ENCODE results near the gene SF3B5.
"Not testable (repeated sequence)": the region's sequence is repeated elsewhere in the genome, so short reads cannot be mapped to it uniquely, and the experiment has no call there.

Gene SF3B5

DNA sequence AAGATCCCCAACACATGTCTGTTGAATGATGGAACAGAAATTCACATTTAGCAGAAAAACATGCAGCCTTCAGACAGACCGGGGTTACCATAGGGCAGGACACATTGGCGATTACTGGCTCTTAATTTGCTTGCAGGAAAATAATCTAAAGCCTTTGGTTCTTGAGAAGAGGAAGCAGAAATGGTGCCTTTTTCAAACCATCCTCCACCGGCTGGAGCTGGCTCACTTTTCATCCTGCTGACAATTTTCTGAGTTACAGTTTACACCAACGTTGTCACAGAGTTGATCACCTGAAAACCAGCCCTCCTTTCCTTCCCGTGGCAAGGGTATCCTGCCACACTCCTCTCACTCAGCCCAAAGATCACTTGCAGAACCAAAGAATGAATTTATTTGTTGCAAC is 32.6 kb downstream of the SF3B5 start:
- no peak for DNase-seq

DNA sequence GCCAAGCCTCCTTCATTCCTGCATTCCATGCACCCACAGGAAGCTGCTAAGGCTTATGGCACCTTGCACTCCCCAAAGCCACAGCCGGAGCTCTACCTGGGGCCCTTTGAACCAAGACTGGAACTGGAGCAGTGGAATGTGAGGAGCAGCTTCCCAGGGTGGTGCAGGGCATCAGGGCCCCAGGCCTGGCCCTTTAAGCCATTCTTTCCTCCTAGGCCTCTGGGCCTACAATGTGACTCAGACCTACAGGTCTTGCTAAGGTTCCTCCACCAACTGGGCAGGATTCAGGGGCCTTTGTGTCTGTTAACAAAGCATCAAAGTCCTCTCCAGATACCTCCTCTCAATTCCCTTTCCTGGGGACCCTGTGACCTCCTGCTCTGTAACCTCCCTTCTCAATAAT is 36.2 kb downstream of the SF3B5 start:
- no peak for DNase-seq

DNA sequence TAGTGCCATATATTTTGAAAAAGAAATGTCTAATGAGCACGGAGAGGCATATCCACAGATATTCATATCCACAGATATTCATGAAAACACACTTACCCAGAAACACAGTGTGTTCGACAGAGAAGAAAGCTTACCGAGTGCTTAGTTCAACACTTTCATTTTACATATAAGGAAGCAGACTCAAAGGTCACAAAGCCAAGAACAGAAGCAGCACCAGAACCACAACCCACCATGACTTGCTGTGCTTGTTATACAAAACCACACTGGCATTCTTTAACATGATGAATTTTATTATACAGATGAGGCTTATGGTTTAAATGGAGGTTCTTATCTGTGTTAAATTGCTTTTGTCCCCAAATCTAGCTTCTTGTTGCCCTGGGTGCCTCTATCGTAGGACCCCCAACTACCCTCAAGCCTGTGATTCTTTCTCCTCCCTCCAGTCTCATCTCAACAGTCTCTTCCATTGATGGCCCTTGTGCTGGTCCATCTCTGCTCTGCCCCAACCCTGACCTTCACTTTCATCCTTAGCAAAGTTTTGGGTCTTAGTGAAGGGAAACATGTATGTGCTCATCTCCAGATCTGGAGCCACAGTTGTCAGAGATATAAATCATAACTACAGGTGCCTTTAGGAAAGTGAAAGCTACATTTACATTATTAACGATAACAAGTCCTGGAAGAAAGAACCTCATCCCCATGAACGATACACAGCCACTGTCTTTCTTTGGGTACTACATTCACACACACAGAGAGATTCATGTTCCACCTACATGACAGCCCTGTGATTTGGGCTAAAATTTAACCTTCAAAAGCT is 40.0 kb downstream of the SF3B5 start:
- DNase-seq: peak; percentile 76

DNA sequence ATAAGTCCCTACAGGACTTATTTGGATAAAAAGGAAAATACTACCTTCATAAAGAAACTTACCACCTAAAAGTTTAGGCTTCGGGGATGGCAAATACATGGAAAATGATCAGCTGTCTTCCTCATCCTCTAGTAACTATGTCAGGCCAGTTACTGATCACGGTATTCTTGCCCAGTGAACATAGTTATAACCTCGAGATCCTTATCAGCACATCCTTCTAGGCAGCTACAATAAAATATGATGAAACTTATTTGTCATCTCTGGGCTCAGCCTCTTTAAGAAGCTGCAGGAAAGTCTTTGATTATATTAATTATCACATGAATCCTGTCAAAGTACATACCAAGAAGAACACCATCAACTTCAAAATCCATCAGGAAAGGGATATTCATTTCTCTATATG is 41.8 kb downstream of the SF3B5 start:
- peak; percentile 18 for DNase-seq

DNA sequence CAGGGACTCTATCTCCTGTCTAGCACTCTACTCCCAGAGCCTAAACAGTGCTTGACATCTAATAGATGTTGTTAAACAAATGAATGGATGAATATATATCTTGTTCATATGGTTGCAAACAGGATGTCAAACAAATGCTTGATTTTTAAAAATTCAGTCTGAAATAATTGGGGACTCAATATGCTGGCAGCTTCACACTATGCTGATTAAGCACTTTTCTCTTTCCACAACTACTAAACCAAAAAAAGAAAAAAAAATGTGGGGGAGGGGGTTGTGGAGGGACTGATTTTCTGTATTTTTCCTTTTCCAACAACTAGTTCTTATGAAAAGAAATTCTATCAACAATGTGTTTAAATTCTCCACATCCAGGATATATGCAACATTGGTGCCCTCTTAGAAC is 42.9 kb downstream of the SF3B5 start:
- DNase-seq: no peak

DNA sequence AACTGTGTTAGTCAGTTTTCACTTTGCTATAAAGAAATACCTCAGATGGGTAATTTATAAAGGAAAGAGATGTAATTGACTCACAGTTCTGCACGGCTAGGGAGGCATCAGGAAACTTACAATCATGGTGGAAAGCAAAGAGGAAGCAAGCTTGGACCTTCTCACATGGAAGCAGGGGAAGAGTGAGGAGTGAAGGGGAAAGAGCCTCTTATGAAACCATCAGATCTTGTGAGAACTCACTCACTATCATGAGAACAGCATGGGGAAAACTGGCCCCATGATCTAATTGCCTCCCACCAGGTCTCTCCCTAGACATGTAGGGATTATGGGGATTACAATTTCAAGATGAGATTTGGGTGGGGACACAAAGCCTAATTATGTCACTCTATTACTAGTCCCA is 46.0 kb downstream of the SF3B5 start:
- DNase-seq: no peak

DNA sequence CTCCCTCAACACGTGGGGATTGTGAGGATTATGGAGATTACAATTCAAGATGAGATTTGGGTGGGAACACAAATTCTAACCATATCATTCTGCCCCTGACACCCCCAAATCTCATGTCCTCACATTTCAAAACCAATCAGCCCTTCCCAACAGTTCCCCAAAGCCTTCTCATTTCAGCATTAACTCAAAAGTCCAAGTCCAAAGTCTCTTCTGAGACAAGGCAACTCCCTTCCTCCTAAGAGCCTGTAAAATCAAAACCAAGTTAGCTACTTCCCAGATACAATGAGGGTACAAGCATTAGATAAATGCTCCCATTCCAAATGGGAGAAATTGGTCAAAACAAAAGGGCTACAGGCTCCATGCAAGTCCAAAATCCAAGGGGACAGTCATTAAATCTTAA is 47.7 kb downstream of the SF3B5 start:
- DNase-seq: no peak

DNA sequence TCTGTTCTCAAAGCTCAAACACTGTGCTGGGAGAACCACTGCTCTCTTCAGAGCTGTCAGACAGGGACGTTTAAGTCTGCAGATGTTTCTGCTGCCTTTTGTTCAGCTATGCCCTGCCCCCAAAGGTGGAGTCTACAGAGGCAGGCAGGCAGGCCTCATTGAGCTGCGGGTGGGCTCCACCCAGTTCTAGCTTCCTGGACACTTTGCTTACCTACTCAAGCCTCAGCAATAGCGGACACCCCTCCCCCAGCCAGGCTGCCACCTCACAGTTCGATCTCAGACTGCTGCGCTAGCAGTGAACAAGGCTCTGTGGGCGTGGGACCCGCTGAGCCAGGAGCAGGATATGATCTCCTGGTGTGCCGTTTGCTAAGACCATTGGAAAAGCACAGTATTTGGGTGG is 48.7 kb downstream of the SF3B5 start:
- peak; percentile 19 for DNase-seq

DNA sequence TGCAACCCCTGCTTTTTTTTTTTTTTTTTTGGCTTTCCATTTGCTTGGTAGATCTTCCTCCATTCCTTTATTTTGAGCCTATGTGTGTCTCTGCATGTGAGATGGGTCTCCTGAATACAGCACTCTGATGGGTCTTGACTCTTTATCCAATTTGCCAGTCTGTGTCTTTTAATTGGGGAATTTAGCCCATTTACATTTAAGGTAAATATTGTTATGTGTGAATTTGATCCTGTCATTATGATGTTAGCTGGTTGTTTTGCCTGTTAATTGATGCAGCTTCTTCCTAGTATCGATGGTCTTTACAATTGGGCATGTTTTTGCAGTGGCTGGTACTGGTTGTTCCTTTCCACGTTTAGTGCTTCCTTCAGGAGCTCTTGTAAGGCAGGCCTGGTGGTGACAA is 50.4 kb downstream of the SF3B5 start:
- not testable (repeated sequence) for DNase-seq

All from CD4-positive, alpha-beta T cell treated with Interleukin-17A for 1 hour (primary cell).